Measurements from ENCODE around the gene MYT1.

GRCh38 chr20:64176971-64177370 is 12.7 kb downstream of the MYT1 start:
- TF ChIP-seq POLR2A (IDR thresholded peaks at IDR 0.05; ENCODE audit: low read depth): no peak
- no peak for TF ChIP-seq POLR2AphosphoS5 (IDR thresholded peaks at IDR 0.05)
- no peak for TF ChIP-seq CTCF (IDR thresholded peaks at IDR 0.05)
- TF ChIP-seq EP300 (IDR thresholded peaks at IDR 0.05): no peak
